Stimulated activated CD4-positive, alpha-beta T cell treated with anti-CD3 and anti-CD28 coated beads, TNF-alpha, amount 100 ng/mL, for 1 hour (primary cell): ENCODE measurements around the gene SELENOO.

Experiments used
- DNase-seq, 3 donors: peaks; one replicate each; pipeline ENCODE4 v3.0.0-alpha.2; 2020; ENCODE audit warnings: low read depth in 3 of 3, low spot score in 1 of 3

Gene SELENOO

DNA sequence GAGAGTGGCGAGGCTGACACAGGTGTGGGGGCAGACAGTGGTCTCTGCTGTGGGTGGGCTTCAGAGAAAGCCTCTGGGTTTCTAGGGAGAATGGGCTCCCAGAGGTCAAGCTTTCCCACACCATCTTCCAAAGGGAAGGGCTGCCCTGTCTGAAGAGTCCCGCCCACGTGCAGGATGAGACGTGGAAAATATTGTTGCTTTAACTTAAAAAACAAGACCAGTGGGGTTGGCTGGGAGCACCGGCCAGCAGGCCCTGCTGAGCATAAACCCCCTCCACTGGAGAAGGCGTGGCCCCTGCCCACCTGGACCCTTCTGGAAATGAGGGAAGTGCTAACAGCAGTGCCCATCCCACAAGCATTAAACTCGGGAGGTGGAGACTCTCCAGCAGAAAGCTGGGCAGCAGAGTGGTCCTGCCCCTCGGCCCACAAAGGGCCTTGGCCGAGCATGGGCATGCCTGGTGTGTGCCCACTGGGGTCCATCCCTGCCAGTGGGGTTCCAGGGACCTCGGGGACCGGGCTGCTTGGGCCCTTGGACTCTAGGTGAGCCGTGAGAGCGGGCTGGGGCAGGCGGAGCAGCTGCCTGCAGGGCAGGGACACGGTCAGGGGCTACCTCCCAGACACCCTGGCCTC lies 15.4 kb downstream of the SELENOO start:
- no peak for DNase-seq

- DNase-seq, result no peak
Observed at GRCh38 chr22:50216684-50217520, 16.1 kb downstream of the SELENOO start.

- DNase-seq, result no peak
Observed at GRCh38 chr22:50217543-50218152, 16.8 kb downstream of the SELENOO start.

- no peak for DNase-seq
Observed at GRCh38 chr22:50218153-50218995, 17.6 kb downstream of the SELENOO start.

DNA sequence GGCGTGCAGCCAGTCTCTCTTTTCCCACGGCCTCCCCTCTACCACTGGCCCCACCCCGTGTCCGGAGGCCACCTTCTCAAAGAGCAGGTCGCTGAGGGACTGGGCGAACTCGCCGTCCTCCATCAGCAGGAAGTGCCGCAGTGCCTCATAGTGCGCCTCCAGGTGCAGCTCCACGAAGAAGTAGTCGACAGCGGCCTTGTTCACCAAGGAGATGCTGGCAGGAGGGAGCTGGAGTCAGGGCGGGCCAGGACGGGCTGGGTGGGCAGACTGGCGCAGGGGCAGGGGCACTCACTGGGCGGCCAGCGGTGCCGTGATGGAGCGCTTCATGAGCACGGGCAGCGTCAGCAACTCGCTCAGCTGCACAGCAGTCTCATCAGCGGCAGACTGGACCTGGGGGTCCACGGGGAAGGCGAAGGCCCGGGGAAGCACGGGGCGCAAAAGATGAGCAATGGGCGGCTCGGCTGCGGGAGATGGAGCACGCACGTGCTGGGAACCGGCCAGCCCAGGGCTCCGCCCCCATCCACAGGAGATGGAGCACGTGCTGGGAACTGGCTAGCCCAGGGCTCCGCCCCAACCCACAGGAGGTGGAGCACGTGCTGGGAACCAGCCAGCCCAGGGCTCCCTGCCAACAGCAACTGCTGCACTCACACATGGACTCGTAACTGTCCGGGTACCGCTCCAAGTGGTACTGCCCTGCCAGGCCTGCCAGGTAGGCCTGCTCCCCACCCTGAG lies 18.4 kb downstream of the SELENOO start:
- DNase-seq, result no peak

DNA sequence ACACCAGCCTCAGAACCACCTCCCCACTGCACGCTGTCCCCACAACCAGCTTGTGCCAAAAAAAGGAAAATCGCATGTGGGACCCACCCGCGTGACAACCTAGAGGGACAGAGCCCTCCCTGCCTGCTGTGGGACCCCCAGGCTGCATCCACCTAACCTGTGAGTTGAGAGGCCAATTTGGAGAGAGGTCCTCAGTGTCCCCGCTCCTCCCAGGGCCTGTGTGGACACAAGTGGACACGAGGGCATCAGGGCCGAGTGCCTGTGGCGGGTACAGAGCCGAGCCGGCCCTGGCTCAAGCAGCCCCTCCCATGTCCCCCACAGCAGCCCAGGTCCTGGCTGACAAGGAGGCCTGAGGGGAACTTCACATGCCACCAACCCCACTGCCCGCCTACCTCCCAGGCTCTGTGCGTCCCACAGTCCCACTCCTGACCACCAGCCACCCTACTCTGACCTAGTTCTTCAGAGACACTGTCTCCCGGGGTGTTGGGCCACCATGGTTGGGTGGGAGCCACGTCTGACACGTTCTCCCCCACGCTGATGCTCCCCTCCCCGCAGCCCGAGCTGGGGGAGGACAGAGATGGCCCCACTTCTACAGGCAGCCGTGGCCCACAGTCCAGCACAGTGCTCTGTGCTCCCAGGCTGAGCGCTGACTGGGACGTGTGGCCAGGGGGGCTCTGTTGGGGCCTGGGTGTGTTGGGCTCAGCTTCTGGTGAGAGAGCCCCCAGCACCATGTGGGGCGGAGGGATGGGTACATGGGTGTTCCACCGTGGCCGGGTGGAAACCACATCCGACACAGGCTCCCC lies 19.2 kb downstream of the SELENOO start:
- no peak for DNase-seq

DNA sequence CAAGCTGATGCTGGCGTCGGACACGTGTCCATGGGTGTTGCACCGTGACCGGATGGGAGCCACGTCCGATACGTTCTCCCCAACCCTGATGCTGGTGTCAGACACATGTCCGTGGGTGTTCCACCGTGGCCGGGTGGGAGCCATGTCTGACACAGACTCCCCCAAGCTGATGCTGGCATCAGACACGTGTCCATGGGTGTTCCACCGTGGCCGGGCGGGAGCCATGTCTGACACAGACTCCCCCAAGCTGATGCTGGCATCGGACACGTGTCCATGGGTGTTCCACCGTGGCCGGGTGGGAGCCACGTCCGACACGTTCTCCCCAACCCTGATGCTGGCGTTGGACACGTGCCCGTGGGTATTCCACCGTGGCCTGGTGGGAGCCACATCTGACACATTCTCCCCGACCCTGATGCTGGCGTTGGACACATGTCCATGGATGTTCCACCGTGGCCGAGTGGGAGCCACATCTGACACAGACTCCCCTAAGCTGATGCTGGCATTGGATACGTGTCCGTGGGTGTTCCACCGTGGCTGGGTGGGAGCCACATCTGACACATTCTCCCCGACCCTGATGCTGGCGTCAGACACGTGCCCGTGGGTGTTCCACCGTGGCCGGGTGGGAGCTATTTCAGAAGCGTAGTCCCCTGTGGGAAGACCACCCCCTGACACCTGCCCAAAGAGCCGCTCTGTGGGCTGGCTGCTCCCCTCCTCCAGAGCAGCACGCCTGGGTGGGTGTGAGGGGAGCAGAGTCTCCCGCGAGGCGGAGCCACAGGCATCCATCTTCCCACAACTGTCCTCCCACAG lies 20.0 kb downstream of the SELENOO start:
- no peak for DNase-seq

GRCh38 chr22:50221410-50222300 lies 20.8 kb downstream of the SELENOO start:
- no peak for DNase-seq

- no peak for DNase-seq
Observed at GRCh38 chr22:50222508-50222907, 21.7 kb downstream of the SELENOO start.

GRCh38 chr22:50224071-50224470 lies 23.3 kb downstream of the SELENOO start:
- DNase-seq, result no peak

- DNase-seq, result no peak
Observed at GRCh38 chr22:50225200-50225969, 24.6 kb downstream of the SELENOO start.

- no peak for DNase-seq
Observed at GRCh38 chr22:50226063-50226874, 25.5 kb downstream of the SELENOO start.

- no peak for DNase-seq
Observed at GRCh38 chr22:50226875-50227165, 26.0 kb downstream of the SELENOO start.

GRCh38 chr22:50227579-50228215 lies 26.9 kb downstream of the SELENOO start:
- no peak for DNase-seq

GRCh38 chr22:50228366-50228765 lies 27.6 kb downstream of the SELENOO start:
- DNase-seq, result no peak

- DNase-seq, result no peak
Observed at GRCh38 chr22:50229370-50229769, 28.6 kb downstream of the SELENOO start.
